Measurements from ENCODE around the gene MVB12B.

MVB12B gene

GRCh38 chr9:126488310-126488709, 161.7 kb downstream of the MVB12B start:
- no peak overlapping the region for H2AFZ ChIP-seq (ENCODE audit: low read depth, low read length, severe bottlenecking)
- no peaks in the 10 kb centered on the region for H3K79me2 ChIP-seq (ENCODE audit: insufficient read depth, low read length)
- H3K9me2 ChIP-seq (replicated peaks; ENCODE audit: insufficient read depth, low read length), result no peaks in the 10 kb centered on the region
- H4K20me1 ChIP-seq (ENCODE audit: low read depth, low read length), result no peaks in the 10 kb centered on the region
- H3K9ac ChIP-seq (ENCODE audit: low read length), result no peak overlapping the region
- H3F3A ChIP-seq (ENCODE audit: insufficient read depth), result no peaks in the 10 kb centered on the region
- H3K9me3 ChIP-seq (ENCODE audit: insufficient read depth, low read length), result no peaks in the 10 kb centered on the region
- no peak overlapping the region for H3K27ac ChIP-seq (ENCODE audit: low read depth, low read length)
- H3K27me3 ChIP-seq (ENCODE audit: low read length), result no peaks in the 10 kb centered on the region
- no peak overlapping the region for H3K4me2 ChIP-seq (ENCODE audit: low read depth, low read length, poor library complexity, severe bottlenecking)
- TF ChIP-seq, protein P1, sequence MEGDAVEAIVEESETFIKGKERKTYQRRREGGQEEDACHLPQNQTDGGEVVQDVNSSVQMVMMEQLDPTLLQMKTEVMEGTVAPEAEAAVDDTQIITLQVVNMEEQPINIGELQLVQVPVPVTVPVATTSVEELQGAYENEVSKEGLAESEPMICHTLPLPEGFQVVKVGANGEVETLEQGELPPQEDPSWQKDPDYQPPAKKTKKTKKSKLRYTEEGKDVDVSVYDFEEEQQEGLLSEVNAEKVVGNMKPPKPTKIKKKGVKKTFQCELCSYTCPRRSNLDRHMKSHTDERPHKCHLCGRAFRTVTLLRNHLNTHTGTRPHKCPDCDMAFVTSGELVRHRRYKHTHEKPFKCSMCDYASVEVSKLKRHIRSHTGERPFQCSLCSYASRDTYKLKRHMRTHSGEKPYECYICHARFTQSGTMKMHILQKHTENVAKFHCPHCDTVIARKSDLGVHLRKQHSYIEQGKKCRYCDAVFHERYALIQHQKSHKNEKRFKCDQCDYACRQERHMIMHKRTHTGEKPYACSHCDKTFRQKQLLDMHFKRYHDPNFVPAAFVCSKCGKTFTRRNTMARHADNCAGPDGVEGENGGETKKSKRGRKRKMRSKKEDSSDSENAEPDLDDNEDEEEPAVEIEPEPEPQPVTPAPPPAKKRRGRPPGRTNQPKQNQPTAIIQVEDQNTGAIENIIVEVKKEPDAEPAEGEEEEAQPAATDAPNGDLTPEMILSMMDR (IDR thresholded peaks at IDR 0.05; ENCODE audit: insufficient read depth, low read length, poor library complexity, severe bottlenecking), result no peak
- no peak for TF ChIP-seq EZH2phosphoT487 (conservative IDR thresholded peaks at IDR 0.05; ENCODE audit: low read length)
- H3K36me3 ChIP-seq (ENCODE audit: low read length), result no peaks in the 10 kb centered on the region
- no peak overlapping the region for H3K4me3 ChIP-seq (ENCODE audit: insufficient read depth, low read length, poor library complexity, severe bottlenecking)

DNA sequence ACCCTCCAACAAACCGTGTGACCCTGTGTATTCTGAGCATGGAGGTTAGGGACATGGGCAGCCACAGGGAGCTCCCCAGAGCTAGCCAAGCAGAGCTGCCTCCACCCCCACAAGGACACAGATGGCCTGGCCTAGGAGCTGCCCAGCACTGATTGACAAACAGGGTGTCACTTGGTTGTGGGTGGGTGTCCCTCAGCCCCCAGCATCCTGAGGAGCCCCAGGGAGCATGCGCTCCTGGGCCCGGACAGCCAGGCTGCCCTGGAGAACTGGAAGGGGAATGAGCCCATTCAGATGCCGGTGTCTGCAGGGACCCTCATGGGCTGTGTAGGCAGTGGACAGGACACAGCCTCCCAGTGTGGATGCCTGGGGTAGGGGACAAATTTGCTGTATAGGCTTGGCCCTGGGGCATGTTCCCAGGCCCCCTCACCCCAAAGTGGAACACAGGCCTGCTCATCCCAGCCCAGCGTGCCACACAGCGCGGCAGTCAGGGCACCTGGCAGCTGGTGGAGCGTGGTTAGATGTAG, 162.3 kb downstream of the MVB12B start:
- no peaks in the 10 kb centered on the region for H3K36me3 ChIP-seq (ENCODE audit: low read length)
- no peak overlapping the region for H3K4me2 ChIP-seq (ENCODE audit: low read depth, low read length, poor library complexity, severe bottlenecking)
- no peaks in the 10 kb centered on the region for H4K20me1 ChIP-seq (ENCODE audit: low read depth, low read length)
- TF ChIP-seq EZH2phosphoT487 (conservative IDR thresholded peaks at IDR 0.05; ENCODE audit: low read length), result no peak
- TF ChIP-seq, protein P1 (IDR thresholded peaks at IDR 0.05; ENCODE audit: insufficient read depth, low read length, poor library complexity, severe bottlenecking), result no peak
- no peak overlapping the region for H3K27ac ChIP-seq (ENCODE audit: low read depth, low read length)
- no peaks in the 10 kb centered on the region for H3F3A ChIP-seq (ENCODE audit: insufficient read depth)
- H3K79me2 ChIP-seq (ENCODE audit: insufficient read depth, low read length), result no peaks in the 10 kb centered on the region
- H2AFZ ChIP-seq (ENCODE audit: low read depth, low read length, severe bottlenecking), result no peak overlapping the region
- H3K9ac ChIP-seq (ENCODE audit: low read length), result no peak overlapping the region
- H3K9me3 ChIP-seq (ENCODE audit: insufficient read depth, low read length), result no peaks in the 10 kb centered on the region
- H3K4me3 ChIP-seq (ENCODE audit: insufficient read depth, low read length, poor library complexity, severe bottlenecking), result no peak overlapping the region
- H3K9me2 ChIP-seq (replicated peaks; ENCODE audit: insufficient read depth, low read length), result no peaks in the 10 kb centered on the region
- no peaks in the 10 kb centered on the region for H3K27me3 ChIP-seq (ENCODE audit: low read length)

DNA sequence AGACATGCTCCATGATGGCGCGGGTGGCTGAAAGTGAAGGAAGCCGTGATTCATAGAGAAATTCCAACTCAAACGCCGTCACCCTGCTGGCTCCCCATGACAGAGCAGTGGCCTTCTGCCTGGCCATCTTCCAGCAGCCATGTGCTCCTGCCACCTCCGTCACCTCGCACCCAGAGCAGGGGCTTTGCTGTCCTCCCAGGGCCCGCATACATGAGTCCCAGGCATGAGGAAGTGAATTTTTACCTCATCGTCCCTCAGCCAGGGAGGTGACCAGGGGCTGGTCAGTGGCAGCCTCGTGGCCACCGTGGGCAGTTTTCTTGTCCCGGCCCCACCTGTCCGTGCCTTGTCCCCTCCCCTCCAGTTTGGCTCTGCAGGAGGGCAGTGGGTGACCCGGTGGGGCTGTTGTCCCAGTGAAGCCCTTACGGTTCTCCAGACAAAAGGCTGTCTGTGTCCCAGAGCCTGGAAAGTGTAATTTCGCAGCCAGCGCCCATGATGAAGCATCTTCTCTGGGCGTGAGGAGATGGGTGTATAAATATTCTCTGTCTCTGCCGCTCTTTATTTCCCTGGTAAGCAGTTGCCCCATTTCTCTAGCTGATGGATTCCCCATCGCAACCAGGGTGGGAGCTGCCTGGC, 163.1 kb downstream of the MVB12B start:
- H3K9ac ChIP-seq (ENCODE audit: low read length), result no peak overlapping the region
- H3K79me2 ChIP-seq (ENCODE audit: insufficient read depth, low read length), result no peaks in the 10 kb centered on the region
- H3F3A ChIP-seq (ENCODE audit: insufficient read depth), result no peaks in the 10 kb centered on the region
- no peaks in the 10 kb centered on the region for H3K27me3 ChIP-seq (ENCODE audit: low read length)
- H3K9me2 ChIP-seq (replicated peaks; ENCODE audit: insufficient read depth, low read length), result no peaks in the 10 kb centered on the region
- H3K4me3 ChIP-seq (ENCODE audit: insufficient read depth, low read length, poor library complexity, severe bottlenecking), result no peak overlapping the region
- no peak overlapping the region for H2AFZ ChIP-seq (ENCODE audit: low read depth, low read length, severe bottlenecking)
- no peak overlapping the region for H3K27ac ChIP-seq (ENCODE audit: low read depth, low read length)
- H3K9me3 ChIP-seq (ENCODE audit: insufficient read depth, low read length), result no peaks in the 10 kb centered on the region
- no peak for TF ChIP-seq EZH2phosphoT487 (conservative IDR thresholded peaks at IDR 0.05; ENCODE audit: low read length)
- TF ChIP-seq, protein P1 (IDR thresholded peaks at IDR 0.05; ENCODE audit: insufficient read depth, low read length, poor library complexity, severe bottlenecking), result no peak
- H3K36me3 ChIP-seq (ENCODE audit: low read length), result no peaks in the 10 kb centered on the region
- H4K20me1 ChIP-seq (ENCODE audit: low read depth, low read length), result no peaks in the 10 kb centered on the region
- H3K4me2 ChIP-seq (ENCODE audit: low read depth, low read length, poor library complexity, severe bottlenecking), result no peak overlapping the region

Data from SU-DHL-6 (cell line).